Endothelial cell of umbilical vein (primary cell): ENCODE data around the gene SEMA4F. TPM values are rescaled to one million over a fixed set of nuclear protein-coding genes. Genes with fewer than 3 reads are reported as not detected.
"Not testable (repeated sequence)": the region's sequence is repeated elsewhere in the genome, so short reads cannot be mapped to it uniquely, and the experiment has no call there.

Experiments
- BruUV-seq: library from RNA; stranded (reverse); fragments of 400-500 nt; replicated peaks from 2 replicates; lab custom pipeline; 2021; lab: Mats Ljungman, UMichigan
- CTCF ChIA-PET: fragments of 300-600, 350-600 bp; sonication (Branson Sonifier 250); formaldehyde crosslinking; loops from one replicate; lab custom pipeline; 2021; ENCODE audit warnings: antibody characterized with exemption, inconsistent platforms; lab: Charles Lee
- POLR2A ChIA-PET: fragments of 300-600, 350-600 bp; sonication (Branson Sonifier 250); formaldehyde crosslinking; loops from one replicate; lab custom pipeline; 2021; ENCODE audit warnings: antibody characterized with exemption, inconsistent platforms; lab: Charles Lee
- DNase-seq: peaks from one replicate; pipeline ENCODE4 v3.0.0-alpha.2; 2011; ENCODE audit warnings: low read depth, low spot score
- FAIRE-seq: peaks from 2 replicates; lab custom pipeline; 2011; peaks lifted over from hg19 to GRCh38; lab: Jason Lieb, UNC
- H2AFZ ChIP-seq: 2 replicates; pipeline ENCODE4 v1.6.0; 2012; ENCODE audit warnings: low read depth, low read length, control low read depth, inconsistent platforms
- H3K27ac ChIP-seq: 2 replicates; pipeline ENCODE4 v1.5.1; 2011; ENCODE audit warnings: low read depth, mild to moderate bottlenecking, control low read depth, low read length, moderate library complexity; ENCODE audit not compliant: insufficient read depth
- H3K27me3 ChIP-seq, 2 experiments: 2 replicates each; pipeline versions ENCODE4 v1.6.0 to v1.6.1; 2011; ENCODE audit warnings: low read length in 2 of 2, mixed read lengths in 1 of 2; ENCODE audit not compliant: control insufficient read depth in 2 of 2, insufficient read depth in 2 of 2
- H3K36me3 ChIP-seq, 2 experiments: 2 replicates in 1 of 2; 3 replicates in 1 of 2; pipeline ENCODE4 v1.5.1; 2011; ENCODE audit warnings: low read length in 2 of 2, mild to moderate bottlenecking in 1 of 2, moderate library complexity in 1 of 2; ENCODE audit not compliant: control insufficient read depth in 2 of 2, insufficient read depth in 2 of 2; ENCODE audit errors: extremely low read depth in 1 of 2
- H3K4me1 ChIP-seq: 3 replicates; pipeline ENCODE4 v1.5.1; 2011; ENCODE audit warnings: mild to moderate bottlenecking, low read length; ENCODE audit not compliant: control insufficient read depth, insufficient read depth; ENCODE audit errors: extremely low read depth
- H3K4me2 ChIP-seq: 2 replicates; pipeline ENCODE4 v1.6.1; 2011; ENCODE audit warnings: low read length, control low read depth, mixed read lengths; ENCODE audit not compliant: insufficient read depth
- H3K4me3 ChIP-seq, 3 experiments: fragments of 200-600 bp in 1 of 3; sonication (generic), shearing (Covaris generic) in 1 of 3; replicated peaks in 1 of 3; 2 replicates each; pipeline ENCODE4 v1.5.1; 2011 to 2016; ENCODE audit warnings: control low read depth in 3 of 3, low read length in 3 of 3, mild to moderate bottlenecking in 2 of 3, inconsistent platforms in 1 of 3, low read depth in 1 of 3, moderate library complexity in 1 of 3; ENCODE audit not compliant: insufficient read depth in 1 of 3
- H3K79me2 ChIP-seq: 2 replicates; pipeline ENCODE4 v1.6.0; 2012; ENCODE audit warnings: low read length, inconsistent platforms; ENCODE audit not compliant: control insufficient read depth, insufficient read depth
- H3K9ac ChIP-seq: replicated peaks from 2 replicates; pipeline ENCODE3; 2011; ENCODE audit warnings: low read length, control low read depth; ENCODE audit not compliant: insufficient read depth; ENCODE audit errors: extremely low read depth
- H3K9me1 ChIP-seq: replicated peaks from 3 replicates; pipeline ENCODE4 v1.6.0; 2011; ENCODE audit warnings: mild to moderate bottlenecking, low read length; ENCODE audit not compliant: control insufficient read depth, insufficient read depth; ENCODE audit errors: extremely low read depth
- H3K9me3 ChIP-seq: replicated peaks from 2 replicates; pipeline ENCODE4 v1.5.1; 2012; ENCODE audit warnings: low read length, inconsistent platforms; ENCODE audit not compliant: control insufficient read depth, insufficient read depth
- H4K20me1 ChIP-seq: replicated peaks from 2 replicates; pipeline ENCODE3; 2011; ENCODE audit warnings: mild to moderate bottlenecking, low read length; ENCODE audit not compliant: control insufficient read depth, insufficient read depth; ENCODE audit errors: extremely low read depth
- CTCF ChIP-seq, 2 donors: IDR thresholded peaks; 1 replicate in 1 of 2; 2 replicates in 1 of 2; pipeline ENCODE4 v1.5.1; 2011; ENCODE audit warnings: low read length in 2 of 2, mild to moderate bottlenecking in 2 of 2, moderate library complexity in 2 of 2, control low read depth in 1 of 2, inconsistent platforms in 1 of 2, low read depth in 1 of 2; ENCODE audit not compliant: insufficient read depth in 1 of 2; ENCODE audit errors: extremely low read depth in 1 of 2
- EZH2 ChIP-seq: IDR thresholded peaks from 2 replicates; pipeline ENCODE4 v1.6.1; 2012; ENCODE audit warnings: borderline replicate concordance, low read depth, mild to moderate bottlenecking, moderate library complexity, low read length, inconsistent platforms; ENCODE audit not compliant: severe bottlenecking
- POLR2AphosphoS5 ChIP-seq: IDR thresholded peaks from 2 replicates; pipeline ENCODE4 v1.6.1; 2012; ENCODE audit warnings: low read depth, mild to moderate bottlenecking, control low read depth, low read length, moderate library complexity; ENCODE audit not compliant: insufficient read depth
- dilution Hi-C: fragments of 300-500 bp; cut with MboI; formaldehyde crosslinking; loops from one replicate; pipeline ENCODE4 v1.15.0; 2019; ENCODE audit warnings: low sequenced_read_pairs; ENCODE audit not compliant: extremely low pct_ligation_motif_present
- intact Hi-C: fragments of 100-400 bp; cut with micrococcal nuclease; formaldehyde crosslinking; loops from one replicate; pipeline ENCODE4 v1.10.0; 2022
- polyA plus RNA-seq, 4 experiments: library from polyadenylated mRNA; depleted of rRNA in 3 of 4; stranded (reverse) in 3 of 4; unstranded in 1 of 4; fragments of >200 nt; gene quantifications; 2 replicates each; pipeline versions ENCODE4 v1.2.1 to v1.2.3, GENCODE V29; 2011 to 2012; ENCODE audit warnings: missing spikeins in 1 of 4
- total RNA-seq: library from RNA; stranded (reverse); gene quantifications from 2 replicates; pipeline ENCODE4 v1.2.3, GENCODE V29; 2021

The SEMA4F gene
- total and polyA plus RNA-seq, 2 donors (not counting 3 experiments of a cell fraction or from before 2014, with no cell fraction given), result 5.3 to 6.0 TPM

- Histone ChIP-seq H4K20me1 (no peaks in the 10 kb centered on the region), H3K4me3 (no peak overlapping the region), H3K36me3 (no peaks in the 10 kb centered on the region), H3K9me3 (no peaks in the 10 kb centered on the region), H3K9ac (no peak overlapping the region), H2AFZ (no peak overlapping the region), H3K27me3 (peaks cover 3 to 4% of the 10 kb centered on the region in 2 experiments), H3K9me1 (no peaks in the 10 kb centered on the region), H3K79me2 (no peaks in the 10 kb centered on the region), H3K4me1 (no peaks in the 10 kb centered on the region), H3K27ac (no peak overlapping the region), H3K4me2 (no peak overlapping the region)
- intact Hi-C loops (no loop called here), dilution Hi-C loops (no loop called here)
- FAIRE-seq (no peak), DNase-seq (no peak)
- no TSS peak for BruUV-seq
- POLR2A ChIA-PET, result no interaction called here
- no peak for TF ChIP-seq POLR2AphosphoS5
- TF ChIP-seq CTCF (IDR thresholded peaks at IDR 0.05; ENCODE audit: extremely low read depth in 1 of 2, insufficient read depth in 1 of 2, low read depth in 1 of 2, low read length in 2 of 2), result no peak
- no peak for TF ChIP-seq EZH2
- CTCF ChIA-PET, result no interaction called here
Observed at GRCh38 chr2:74628538-74629105, 25.4 kb upstream of the SEMA4F start.

- intact Hi-C loops, H2AFZ ChIP-seq, POLR2A ChIA-PET, dilution Hi-C loops, CTCF ChIA-PET, H3K9me1 ChIP-seq, H3K9ac ChIP-seq, H3K36me3 ChIP-seq, BruUV-seq, DNase-seq, H3K9me3 ChIP-seq, H3K4me3 ChIP-seq, H3K4me1 ChIP-seq, H3K4me2 ChIP-seq, H3K27ac ChIP-seq, FAIRE-seq, H3K79me2 ChIP-seq, H4K20me1 ChIP-seq, H3K27me3 ChIP-seq: not testable (repeated sequence)
Observed at GRCh38 chr2:74630454-74630853, 23.6 kb upstream of the SEMA4F start.
